GM19099 (cell line): ENCODE results near the gene PCDHGA6.

Experiments
- POLR2A ChIP-seq: IDR thresholded peaks from 3 replicates; pipeline ENCODE4 v1.6.1; 2011; ENCODE audit warnings: low read depth; ENCODE audit not compliant: insufficient read length; ENCODE audit errors: extremely low read depth

Gene PCDHGA6

DNA sequence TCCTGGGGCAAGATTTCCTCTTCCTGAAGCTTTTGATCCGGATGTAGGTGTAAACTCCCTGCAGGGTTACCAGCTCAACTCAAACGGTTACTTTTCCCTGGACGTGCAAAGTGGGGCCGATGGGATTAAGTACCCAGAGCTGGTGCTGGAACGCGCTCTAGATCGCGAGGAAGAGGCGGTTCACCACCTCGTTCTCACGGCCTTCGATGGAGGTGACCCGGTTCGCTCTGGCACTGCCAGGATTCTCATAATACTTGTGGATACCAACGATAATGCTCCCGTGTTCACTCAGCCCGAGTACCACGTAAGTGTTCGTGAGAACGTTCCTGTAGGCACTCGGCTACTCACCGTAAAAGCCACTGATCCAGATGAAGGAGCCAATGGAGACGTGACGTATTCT lies 18.1 kb upstream of the PCDHGA6 start:
- TF ChIP-seq POLR2A, result no peak

DNA sequence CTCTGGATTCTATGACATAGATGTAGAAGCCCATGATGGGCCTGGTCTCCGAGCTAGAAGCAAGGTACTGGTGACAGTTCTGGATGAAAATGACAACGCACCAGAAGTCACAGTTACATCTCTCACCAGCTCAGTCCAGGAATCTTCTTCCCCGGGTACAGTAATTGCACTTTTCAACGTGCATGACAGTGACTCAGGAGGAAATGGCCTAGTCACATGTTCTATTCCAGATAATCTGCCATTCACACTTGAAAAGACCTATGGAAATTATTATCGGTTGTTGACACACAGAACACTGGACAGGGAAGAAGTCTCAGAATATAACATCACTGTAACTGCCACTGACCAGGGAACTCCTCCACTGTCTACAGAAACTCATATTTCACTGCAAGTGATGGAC lies 17.6 kb upstream of the PCDHGA6 start:
- TF ChIP-seq POLR2A, result no peak

DNA sequence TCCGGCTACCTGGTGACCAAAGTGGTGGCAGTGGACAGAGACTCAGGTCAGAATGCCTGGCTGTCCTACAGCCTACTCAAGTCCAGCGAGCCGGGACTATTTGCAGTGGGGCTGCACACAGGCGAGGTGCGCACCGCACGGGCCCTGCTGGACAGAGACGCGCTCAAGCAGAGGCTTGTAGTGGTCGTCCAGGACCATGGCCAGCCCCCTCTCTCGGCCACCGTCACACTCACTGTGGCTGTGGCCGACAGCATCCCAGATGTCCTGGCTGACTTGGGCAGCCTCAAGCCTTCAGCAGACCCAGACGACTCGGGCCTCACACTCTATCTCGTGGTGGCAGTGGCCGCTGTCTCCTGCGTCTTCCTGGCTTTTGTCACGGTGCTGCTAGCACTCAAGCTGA lies 16.7 kb upstream of the PCDHGA6 start:
- no peak for TF ChIP-seq POLR2A

DNA sequence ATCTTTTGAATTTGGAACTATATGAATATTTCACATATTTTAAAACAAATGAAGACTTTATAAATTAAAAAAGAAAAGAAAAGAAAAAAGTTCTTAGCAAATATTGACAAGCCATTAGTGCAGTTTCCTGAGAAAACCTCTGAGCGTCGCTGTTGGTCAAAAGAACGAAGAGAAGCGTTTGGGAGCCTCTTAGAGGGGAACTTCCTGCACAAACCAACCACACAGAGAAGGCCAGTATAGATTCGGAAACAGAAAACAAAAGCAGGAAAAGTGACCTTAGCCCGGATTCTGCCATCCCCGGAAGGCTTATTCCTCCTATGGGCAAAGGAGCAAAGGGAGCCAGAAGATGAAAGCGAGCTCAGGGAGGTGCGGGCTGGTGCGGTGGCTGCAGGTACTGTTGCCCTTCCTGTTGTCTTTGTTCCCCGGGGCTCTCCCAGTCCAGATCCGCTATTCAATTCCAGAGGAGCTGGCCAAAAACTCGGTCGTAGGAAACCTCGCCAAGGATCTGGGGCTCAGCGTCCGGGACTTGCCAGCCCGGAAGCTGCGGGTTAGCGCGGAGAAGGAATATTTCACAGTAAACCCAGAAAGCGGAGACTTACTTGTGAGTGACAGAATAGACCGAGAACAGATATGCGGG lies 13.8 kb upstream of the PCDHGA6 start, which contains the start of gene PCDHGB2:
Gene PCDHGB2, plus strand, starts transcription at position 205 of the 637 bp plus-strand sequence. Its CDS starts 142 bp downstream, at position 347.
- no peak for TF ChIP-seq POLR2A

DNA sequence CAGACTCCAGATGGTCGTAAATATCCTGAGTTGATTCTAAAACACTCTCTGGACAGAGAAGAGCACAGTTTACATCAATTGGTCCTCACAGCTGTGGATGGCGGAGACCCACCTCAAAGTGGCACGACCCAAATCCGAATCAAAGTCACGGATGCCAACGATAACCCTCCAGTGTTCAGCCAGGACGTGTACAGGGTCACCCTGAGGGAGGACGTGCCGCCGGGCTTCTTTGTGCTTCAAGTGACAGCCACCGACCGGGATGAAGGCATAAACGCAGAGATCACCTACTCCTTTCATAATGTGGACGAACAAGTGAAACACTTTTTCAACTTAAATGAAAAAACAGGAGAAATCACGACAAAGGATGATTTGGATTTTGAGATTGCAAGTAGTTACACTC lies 13.0 kb upstream of the PCDHGA6 start:
- no peak for TF ChIP-seq POLR2A

DNA sequence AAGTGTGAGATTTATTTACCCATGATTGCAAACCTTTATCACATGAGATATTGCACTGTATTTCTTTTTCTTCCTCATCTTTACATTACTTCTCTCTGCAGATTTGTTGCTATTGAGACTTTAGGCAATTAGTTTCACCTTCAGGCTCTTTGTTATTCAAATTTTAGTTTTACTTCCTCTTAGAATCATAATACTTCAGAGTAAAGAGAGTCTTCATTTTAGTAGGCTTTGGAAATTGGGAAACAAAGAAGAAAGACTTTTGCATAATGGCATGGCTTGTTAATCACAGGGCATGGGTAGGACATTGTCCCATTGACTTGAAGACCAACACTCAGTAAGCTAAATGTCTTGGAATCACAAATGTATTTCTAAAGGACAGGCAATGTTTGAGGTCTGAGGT lies 11.0 kb upstream of the PCDHGA6 start:
- TF ChIP-seq POLR2A, result no peak

DNA sequence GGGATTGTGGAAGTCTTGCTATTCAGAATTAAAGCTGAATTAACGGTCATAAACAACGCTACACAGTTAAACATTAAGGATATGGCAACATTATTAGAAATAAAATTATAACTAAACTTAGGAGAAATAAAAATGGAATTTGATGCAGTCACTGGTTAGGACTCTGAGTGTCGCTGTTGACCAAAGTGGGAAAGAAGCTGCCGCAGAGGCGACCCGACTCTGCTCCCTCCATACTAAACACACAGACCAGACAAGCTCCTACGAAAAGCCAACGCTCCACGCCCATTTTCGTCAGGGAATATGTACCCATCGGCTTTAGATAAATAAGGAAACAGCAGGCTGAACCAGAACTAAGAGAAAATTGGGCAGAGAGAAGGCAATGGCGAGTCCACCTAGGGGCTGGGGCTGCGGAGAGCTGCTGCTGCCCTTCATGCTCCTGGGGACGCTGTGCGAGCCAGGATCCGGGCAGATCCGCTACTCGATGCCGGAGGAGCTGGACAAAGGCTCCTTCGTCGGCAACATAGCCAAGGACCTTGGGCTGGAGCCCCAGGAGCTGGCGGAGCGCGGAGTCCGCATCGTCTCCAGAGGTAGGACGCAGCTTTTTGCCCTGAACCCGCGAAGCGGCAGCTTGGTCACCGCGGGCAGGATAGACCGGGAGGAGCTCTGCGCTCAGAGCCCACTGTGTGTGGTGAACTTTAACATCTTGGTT lies 9.6 kb upstream of the PCDHGA6 start, which contains the start of gene PCDHGA5:
Gene PCDHGA5, plus strand, starts transcription at position 211 of the 709 bp plus-strand sequence. Its CDS starts 169 bp downstream, at position 380.
- TF ChIP-seq POLR2A, result no peak

DNA sequence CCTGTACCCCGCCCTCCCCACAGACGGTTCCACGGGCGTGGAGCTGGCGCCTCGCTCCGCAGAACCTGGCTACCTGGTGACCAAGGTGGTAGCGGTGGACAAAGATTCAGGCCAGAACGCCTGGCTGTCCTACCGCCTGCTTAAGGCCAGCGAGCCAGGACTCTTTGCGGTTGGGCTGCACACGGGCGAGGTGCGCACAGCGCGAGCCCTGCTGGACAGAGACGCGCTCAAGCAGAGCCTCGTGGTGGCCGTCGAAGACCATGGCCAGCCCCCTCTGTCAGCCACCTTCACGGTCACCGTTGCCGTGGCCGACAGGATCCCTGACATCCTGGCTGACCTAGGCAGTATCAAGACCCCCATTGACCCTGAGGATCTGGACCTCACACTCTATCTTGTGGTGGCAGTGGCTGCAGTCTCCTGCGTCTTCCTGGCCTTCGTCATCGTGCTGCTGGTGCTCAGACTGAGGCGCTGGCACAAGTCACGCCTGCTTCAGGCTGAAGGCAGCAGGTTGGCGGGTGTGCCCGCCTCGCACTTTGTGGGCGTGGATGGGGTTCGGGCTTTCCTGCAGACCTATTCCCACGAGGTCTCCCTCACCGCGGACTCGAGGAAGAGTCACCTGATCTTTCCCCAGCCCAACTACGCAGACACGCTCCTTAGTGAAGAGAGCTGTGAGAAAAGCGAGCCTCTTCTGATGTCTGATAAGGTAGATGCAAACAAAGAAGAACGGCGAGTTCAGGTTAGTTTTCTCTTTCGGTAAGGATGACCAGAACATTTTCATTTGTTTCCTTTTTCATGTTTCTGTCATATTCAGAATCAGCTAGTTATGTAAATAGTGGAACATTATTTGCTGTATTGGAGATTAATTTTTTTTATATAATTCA lies 7.4 kb upstream of the PCDHGA6 start:
- TF ChIP-seq POLR2A, result no peak

DNA sequence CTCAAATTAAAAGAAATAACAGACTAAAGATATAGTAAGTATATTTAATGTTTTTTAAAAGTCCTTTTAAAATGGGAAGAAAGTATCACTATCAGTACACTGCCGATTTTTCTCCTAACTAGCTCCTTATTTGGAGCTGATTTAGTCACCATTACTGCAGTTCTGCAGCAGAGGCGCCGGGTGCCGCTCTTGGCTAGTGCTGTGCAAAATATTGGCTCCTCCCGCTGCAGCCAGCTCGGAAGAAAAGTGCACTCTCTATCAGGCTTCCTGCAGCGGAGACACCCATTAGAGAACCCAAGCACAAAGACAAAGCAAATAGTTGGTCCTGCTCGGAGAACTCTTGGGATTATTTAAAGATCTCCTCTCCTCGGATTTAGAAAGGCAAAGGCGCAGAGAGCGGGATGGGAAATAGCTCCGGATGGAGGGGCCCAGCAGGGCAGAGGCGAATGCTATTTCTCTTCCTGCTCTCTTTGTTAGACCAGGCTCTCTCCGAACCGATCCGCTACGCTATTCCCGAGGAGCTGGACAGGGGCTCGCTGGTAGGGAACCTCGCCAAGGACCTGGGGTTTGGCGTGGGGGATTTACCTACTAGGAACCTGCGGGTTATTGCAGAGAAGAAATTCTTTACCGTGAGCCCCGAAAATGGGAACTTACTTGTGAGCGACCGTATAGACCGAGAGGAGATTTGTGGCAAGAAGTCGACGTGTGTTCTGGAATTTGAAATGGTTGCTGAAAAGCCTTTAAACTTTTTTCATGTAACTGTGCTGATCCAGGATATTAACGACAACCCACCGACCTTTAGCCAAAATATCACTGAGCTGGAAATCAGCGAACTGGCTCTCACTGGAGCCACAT lies 3.5 kb upstream of the PCDHGA6 start, which contains the start of gene PCDHGB3:
Gene PCDHGB3, plus strand, starts transcription at position 249 of the 855 bp plus-strand sequence. Its CDS starts 153 bp downstream, at position 402.
- no peak for TF ChIP-seq POLR2A

DNA sequence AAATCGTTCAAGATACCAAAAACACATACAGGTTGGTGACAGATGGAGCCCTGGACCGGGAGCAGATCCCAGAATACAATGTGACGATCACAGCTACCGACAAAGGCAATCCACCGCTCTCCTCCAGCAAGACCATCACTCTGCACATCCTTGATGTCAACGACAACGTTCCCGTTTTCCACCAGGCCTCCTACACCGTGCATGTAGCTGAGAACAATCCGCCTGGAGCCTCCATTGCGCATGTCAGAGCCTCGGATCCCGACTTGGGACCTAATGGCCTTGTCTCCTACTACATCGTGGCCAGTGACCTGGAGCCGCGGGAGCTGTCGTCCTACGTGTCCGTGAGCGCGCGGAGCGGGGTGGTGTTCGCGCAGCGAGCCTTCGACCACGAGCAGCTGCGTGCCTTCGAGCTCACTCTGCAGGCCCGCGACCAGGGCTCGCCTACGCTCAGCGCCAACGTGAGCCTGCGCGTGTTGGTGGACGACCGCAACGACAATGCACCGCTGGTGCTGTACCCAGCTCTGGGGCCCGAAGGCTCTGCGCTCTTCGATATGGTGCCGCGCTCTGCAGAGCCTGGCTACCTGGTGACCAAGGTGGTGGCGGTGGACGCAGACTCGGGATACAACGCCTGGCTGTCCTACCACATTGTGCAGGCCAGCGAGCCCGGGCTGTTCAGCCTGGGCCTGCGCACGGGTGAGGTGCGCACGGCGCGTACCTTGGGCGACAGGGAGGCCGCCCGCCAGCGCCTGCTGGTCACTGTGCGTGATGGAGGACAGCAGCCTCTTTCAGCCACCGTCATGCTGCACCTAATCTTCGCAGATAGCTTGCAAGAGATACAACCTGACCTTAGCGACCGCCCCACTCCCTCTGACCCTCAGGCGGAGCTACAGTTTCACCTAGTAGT lies 1.9 kb upstream of the PCDHGA6 start:
- TF ChIP-seq POLR2A, result no peak

DNA sequence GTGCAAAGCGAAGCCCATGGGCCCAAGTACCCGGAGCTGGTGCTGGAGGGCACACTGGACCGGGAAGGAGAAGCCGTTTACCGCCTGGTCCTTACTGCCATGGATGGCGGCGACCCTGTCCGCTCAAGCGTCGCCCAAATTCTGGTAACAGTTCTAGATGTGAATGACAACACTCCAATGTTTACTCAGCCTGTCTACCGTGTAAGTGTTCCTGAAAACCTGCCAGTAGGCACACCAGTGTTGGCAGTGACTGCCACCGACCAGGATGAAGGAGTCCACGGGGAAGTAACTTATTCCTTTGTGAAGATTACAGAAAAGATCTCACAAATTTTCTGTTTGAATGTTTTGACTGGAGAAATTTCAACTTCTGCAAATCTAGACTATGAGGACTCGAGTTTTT lies 936 bp downstream of the PCDHGA6 start:
- TF ChIP-seq POLR2A, result no peak

DNA sequence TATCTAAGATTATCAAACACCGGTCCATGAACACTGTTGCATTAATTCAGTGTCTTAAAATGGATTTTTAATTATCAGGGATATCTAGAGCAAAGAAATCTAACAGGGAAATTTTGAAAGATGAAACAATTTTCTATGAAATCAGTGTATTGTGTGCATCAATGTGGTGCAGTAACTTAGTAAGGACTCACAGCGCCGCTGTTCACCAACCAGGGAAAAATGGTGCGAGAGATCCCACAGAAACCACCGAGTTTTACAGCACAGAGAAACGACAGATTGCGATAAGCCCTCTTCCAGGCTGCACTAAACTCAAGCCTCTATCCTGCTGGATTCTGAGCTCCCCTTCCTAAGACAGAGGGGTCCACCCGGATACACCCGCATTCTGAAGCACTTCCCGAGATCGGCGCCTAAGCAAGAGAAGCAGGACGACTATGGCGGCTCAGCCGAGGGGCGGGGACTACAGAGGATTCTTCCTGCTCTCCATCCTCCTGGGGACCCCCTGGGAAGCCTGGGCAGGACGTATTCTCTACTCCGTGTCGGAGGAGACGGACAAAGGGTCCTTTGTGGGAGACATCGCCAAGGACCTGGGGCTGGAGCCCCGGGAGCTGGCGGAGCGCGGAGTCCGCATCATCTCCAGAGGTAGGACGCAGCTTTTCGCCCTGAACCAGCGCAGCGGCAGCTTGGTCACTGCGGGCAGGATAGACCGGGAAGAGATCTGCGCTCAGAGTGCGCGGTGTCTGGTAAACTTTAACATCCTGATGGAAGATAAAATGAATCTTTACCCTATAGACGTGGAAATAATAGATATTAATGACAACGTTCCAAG lies 9.0 kb downstream of the PCDHGA6 start, which contains the start of gene PCDHGA7:
Gene PCDHGA7, plus strand, starts transcription at position 274 of the 826 bp plus-strand sequence. Its CDS starts 158 bp downstream, at position 432.
- TF ChIP-seq POLR2A, result no peak
